Rectal smooth muscle tissue (tissue), 1 donor: ENCODE data around the gene DENND1B.
"Not testable (repeated sequence)": the region's sequence is repeated elsewhere in the genome, so short reads cannot be mapped to it uniquely, and the experiment has no call there.

Experiments
- H3K27ac ChIP-seq: one replicate; pipeline ENCODE4 v1.7.0; 2013; ENCODE audit warnings: low read depth, low read length, inconsistent platforms
- H3K27me3 ChIP-seq: one replicate; pipeline ENCODE4 v1.7.0; 2013; ENCODE audit warnings: low read length; ENCODE audit not compliant: control insufficient read depth, insufficient read depth
- H3K36me3 ChIP-seq: one replicate; pipeline ENCODE4 v1.7.0; 2013; ENCODE audit warnings: low read length; ENCODE audit not compliant: control insufficient read depth, insufficient read depth
- H3K4me1 ChIP-seq: one replicate; pipeline ENCODE4 v1.7.0; 2013; ENCODE audit warnings: low read length; ENCODE audit not compliant: control insufficient read depth, insufficient read depth
- H3K4me3 ChIP-seq: one replicate; pipeline ENCODE4 v1.7.0; 2013; ENCODE audit warnings: low read length
- H3K9ac ChIP-seq: one replicate; pipeline ENCODE4 v1.7.0; 2013; ENCODE audit warnings: low read length

The DENND1B gene

DNA sequence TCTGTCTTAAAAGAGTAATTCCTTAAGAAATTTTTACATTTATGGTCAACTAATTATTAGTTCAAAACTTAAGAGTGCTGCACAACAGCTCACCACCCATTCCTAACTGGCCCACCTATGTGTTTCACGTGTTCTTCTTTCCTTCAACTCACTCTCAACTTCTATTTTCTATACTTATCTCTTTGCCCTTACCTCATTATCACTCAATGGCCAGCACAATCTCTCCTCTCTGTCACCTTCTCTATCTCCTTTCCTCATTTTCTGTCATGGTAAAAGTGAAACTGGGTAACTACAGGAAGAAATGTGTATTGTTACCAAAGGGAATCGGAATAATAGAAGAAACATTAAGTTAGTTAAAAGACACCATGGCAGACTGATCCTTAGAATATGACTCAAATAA is 43.1 kb downstream of the DENND1B start:
- no peaks in the 10 kb centered on the region for H3K4me1 ChIP-seq
- H3K4me3 ChIP-seq: no peak overlapping the region
- no peak overlapping the region for H3K9ac ChIP-seq
- no peaks in the 10 kb centered on the region for H3K36me3 ChIP-seq
- H3K27ac ChIP-seq: no peak overlapping the region
- no peaks in the 10 kb centered on the region for H3K27me3 ChIP-seq

DNA sequence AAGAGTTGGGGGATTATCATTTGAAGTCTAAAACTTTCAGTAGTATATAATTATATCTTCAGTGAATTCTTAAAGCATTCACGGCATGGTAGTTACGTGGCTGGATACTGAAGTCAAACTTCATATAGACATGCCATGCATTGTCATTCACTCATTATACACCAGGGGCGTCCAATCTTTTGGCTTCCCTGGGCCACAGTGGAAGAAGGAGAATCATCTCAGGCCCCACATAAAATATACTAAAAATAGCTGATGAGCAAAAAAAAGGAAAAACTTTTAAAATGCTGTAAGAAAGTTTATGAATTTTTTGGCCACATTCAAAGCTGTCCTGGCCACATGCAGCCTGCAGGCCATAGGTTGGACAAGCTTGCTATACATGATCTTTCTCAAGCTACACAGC is 43.8 kb downstream of the DENND1B start:
- Histone ChIP-seq H3K4me1 (no peaks in the 10 kb centered on the region), H3K36me3 (no peaks in the 10 kb centered on the region), H3K4me3 (no peak overlapping the region), H3K27ac (no peak overlapping the region), H3K9ac (no peak overlapping the region), H3K27me3 (no peaks in the 10 kb centered on the region)

DNA sequence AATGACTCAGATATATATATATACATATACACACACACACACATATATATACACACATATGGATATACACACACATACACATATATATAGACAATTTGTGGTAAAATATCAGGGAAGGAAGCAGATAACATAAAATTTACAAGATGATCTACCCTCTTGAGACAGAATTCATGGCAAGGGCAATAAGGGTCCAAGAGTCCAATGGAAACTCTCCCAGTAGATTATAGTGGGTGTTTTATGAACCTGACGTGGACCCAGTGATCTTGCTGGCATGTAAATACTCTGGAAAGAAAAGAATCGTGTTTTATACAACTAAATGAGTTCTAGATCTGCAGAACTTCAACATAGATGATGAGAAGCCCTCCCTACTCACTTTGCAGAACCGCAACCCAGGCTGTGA is 49.3 kb downstream of the DENND1B start:
- no peaks in the 10 kb centered on the region for H3K4me1 ChIP-seq
- H3K27me3 ChIP-seq: no peaks in the 10 kb centered on the region
- H3K27ac ChIP-seq: no peak overlapping the region
- no peaks in the 10 kb centered on the region for H3K36me3 ChIP-seq
- no peak overlapping the region for H3K4me3 ChIP-seq
- no peak overlapping the region for H3K9ac ChIP-seq

DNA sequence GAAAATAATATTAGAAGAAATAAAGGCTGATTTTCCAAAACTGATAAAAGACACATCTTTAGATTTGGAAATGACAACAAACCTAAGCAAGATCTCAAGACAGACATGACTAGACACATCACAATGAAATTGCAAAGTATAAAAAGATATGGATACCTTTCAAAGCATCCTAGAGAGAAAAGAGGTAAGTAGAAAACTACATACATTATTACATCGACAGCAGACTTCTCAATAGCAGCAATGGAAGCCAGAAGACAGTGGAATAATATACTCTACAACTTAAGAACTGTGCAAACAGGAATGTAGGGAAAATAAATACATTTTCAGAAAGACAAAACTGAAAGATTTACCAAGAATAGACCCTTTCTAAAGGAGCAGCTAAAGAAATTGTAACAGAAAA is 50.2 kb downstream of the DENND1B start:
- no peak overlapping the region for H3K4me3 ChIP-seq
- no peak overlapping the region for H3K27ac ChIP-seq
- no peaks in the 10 kb centered on the region for H3K4me1 ChIP-seq
- H3K27me3 ChIP-seq: no peaks in the 10 kb centered on the region
- no peaks in the 10 kb centered on the region for H3K36me3 ChIP-seq
- H3K9ac ChIP-seq: no peak overlapping the region

DNA sequence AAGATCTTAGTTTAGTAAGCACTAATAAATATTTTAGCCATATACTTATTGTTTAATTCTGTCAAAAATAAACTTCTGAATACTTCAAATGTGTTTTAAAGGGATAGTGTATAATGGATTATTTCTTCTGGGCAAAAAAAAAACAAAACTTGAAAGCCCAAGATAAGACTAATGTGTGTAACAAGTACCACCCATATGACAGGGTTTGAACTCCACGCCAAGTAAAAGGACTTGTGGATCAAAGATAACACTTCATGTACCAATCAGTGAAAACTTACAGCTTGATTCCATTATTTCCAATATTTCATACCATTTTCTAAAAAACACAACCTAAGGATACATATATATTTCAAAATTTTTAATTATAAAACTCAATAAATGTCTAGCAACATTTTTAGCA is 59.5 kb downstream of the DENND1B start:
- Histone ChIP-seq H3K4me1 (no peaks in the 10 kb centered on the region), H3K27me3 (no peaks in the 10 kb centered on the region), H3K36me3 (no peaks in the 10 kb centered on the region), H3K9ac (no peak overlapping the region), H3K27ac (no peak overlapping the region), H3K4me3 (no peak overlapping the region)

DNA sequence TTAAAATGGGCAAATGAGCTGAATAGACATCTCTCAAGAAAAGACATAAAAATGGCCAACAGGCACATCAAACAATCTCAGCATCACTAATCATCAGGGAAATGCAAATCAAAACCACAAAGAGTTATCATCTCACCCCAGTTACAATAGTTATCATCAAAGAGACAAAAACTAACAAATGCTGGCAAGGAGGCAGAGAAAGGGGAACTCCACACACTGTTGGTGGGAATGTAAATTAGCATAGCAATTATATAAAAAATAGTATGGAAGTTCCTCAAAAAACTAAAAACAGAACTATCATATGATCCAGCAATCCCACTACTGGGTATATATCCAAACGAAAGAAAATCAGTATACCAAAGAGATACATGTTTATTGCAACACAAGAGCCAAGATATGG is 68.7 kb downstream of the DENND1B start:
- Histone ChIP-seq H3K4me1 (no peaks in the 10 kb centered on the region), H3K9ac (no peak overlapping the region)

DNA sequence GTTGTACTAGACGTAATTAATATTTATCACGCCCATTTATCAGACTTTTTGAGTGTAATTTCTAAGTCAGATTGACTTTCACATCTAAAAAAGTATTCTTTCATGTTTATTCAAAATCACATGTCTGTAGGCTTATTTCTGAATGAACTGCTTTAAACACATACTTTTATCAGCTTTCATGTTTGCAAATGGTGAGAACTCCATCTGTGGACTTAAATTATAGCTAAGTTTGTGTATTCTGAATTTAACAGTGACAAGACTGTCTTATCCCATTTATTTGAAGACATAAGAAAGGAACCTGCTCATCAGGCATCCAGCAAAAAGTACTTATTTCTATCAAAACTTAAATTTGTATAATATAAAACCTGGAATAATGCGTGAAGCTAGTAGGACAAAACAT is 69.3 kb downstream of the DENND1B start:
- no peak overlapping the region for H3K4me3 ChIP-seq
- no peaks in the 10 kb centered on the region for H3K4me1 ChIP-seq
- no peaks in the 10 kb centered on the region for H3K36me3 ChIP-seq
- no peak overlapping the region for H3K9ac ChIP-seq
- no peaks in the 10 kb centered on the region for H3K27me3 ChIP-seq
- no peak overlapping the region for H3K27ac ChIP-seq

More for the DNA sequence above, 68.7 kb downstream of the DENND1B start:
- Histone ChIP-seq H3K4me3 (no peak overlapping the region), H3K36me3 (no peaks in the 10 kb centered on the region), H3K27ac (no peak overlapping the region), H3K27me3 (no peaks in the 10 kb centered on the region)

DNA sequence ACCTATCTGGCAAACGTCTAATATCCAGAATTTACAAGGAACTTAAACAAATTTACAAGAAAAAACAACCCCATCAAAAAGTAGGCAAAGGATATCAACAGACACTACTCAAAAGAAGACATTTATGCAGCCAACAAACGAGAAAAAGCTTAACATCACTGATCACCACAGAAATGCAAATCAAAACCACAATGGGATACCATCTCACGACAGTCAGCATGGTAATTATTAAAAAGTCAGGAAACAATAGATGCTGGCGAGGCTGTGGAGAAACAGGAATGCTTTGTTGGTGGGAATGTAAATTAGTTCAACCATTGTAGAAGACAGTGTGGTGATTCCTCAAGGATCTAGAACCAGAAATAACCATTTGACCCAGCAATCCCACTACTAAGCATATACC is 74.6 kb downstream of the DENND1B start:
- H3K9ac ChIP-seq, H3K36me3 ChIP-seq, H3K27ac ChIP-seq, H3K4me3 ChIP-seq, H3K27me3 ChIP-seq, H3K4me1 ChIP-seq: not testable (repeated sequence)

DNA sequence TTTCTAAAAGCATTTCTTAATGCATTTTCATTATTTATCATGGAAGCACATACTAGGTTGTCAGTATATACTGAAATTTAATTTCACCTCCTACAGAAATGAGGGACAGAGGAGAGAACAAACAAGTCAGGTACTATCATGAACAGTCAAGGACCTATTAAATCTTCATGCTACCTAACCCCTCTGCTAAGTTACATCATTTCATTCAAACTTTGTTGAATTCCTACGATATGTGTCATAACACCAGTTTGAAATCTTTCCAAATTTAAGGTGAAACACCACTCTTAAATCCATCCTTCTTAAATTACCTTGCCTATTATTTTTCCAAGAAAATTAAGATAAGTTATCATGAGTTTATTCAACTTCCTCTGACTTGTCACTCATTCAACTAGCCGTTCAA is 78.9 kb downstream of the DENND1B start:
- Histone ChIP-seq H3K4me1 (no peaks in the 10 kb centered on the region), H3K36me3 (no peaks in the 10 kb centered on the region), H3K4me3 (no peak overlapping the region), H3K27me3 (no peaks in the 10 kb centered on the region), H3K9ac (no peak overlapping the region), H3K27ac (no peak overlapping the region)

DNA sequence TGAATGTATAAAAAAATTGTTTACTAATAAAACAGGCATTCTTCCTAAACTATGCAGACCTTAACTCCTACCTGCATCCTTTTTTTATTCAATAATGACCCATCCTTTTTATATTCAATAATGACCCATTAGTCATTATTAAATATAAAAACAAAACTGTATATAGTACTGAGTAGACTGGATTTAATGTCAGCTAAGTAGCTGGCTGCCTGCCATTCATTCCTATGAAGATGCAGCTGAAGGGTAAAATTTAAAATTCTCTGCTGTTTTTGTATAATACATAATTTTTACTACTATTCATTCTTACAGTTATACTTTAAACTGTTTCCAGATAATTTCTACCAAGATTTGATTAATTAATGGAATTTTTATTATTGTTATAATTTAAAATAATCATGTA is 79.3 kb downstream of the DENND1B start:
- Histone ChIP-seq H3K4me1 (no peaks in the 10 kb centered on the region), H3K36me3 (no peaks in the 10 kb centered on the region), H3K4me3 (no peak overlapping the region), H3K9ac (no peak overlapping the region), H3K27ac (no peak overlapping the region), H3K27me3 (no peaks in the 10 kb centered on the region)

DNA sequence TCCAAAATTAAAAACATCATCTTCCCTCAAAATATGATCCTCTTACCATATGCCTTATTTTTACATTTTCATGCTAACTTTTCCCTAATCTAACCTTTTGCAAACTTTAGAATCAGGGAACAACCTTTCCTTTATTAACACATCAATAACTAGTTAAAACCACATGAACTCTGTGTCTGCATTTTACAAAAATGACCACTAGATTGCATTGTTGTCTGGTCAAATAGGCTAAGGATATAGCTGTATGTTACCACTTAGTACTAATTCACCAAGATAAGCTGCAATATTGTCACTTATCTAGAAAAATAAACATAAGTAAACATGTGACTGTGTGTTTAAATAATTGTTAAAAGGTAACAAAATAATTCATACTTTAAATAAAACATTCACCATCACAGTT is 82.3 kb downstream of the DENND1B start:
- Histone ChIP-seq H3K27ac (no peak overlapping the region), H3K4me1 (no peaks in the 10 kb centered on the region), H3K27me3 (no peaks in the 10 kb centered on the region), H3K9ac (no peak overlapping the region), H3K4me3 (no peak overlapping the region), H3K36me3 (no peaks in the 10 kb centered on the region)

DNA sequence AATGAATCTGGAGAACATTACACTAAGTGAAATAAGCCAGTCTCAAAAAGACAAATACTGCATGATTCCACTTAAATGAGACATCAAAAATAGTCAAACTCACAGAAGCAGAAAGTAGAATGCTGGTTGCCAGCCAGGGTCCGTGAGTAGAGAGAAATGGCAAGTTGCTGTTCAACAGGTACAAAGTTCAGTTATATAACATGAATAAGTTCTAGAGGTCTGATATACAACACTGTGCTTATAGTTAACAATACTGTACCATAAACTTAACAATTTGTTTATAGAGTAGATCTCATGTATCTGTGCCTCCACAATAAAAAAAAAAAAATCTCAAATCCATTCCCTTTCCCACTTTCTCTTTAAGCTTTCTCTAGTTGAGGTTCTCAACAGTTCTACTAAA is 83.5 kb downstream of the DENND1B start:
- Histone ChIP-seq H3K4me1 (no peaks in the 10 kb centered on the region), H3K4me3 (no peak overlapping the region), H3K36me3 (no peaks in the 10 kb centered on the region), H3K27ac (no peak overlapping the region), H3K27me3 (no peaks in the 10 kb centered on the region), H3K9ac (no peak overlapping the region)

DNA sequence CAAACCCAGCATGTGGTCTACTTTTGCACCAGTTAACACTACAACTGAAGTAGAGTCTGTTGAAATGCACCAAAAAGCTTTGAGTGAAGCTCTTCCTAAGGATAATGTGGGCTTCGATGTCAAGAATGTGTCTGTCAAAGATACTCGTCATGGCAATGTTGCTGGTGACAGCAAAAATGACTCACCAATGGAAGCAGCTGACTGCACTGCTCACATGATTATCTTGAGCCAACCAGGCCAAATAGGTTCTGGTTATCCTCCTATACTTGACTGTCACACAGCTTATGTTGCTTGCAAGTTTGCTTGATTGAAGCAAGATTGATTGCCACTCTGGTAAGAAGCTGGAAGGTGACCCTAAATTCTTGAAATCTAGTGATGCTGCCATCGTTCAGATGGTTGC is 85.2 kb downstream of the DENND1B start:
- Histone ChIP-seq H3K4me1 (no peaks in the 10 kb centered on the region), H3K36me3 (no peaks in the 10 kb centered on the region), H3K9ac (no peak overlapping the region), H3K27ac (no peak overlapping the region), H3K27me3 (no peaks in the 10 kb centered on the region), H3K4me3 (no peak overlapping the region)

DNA sequence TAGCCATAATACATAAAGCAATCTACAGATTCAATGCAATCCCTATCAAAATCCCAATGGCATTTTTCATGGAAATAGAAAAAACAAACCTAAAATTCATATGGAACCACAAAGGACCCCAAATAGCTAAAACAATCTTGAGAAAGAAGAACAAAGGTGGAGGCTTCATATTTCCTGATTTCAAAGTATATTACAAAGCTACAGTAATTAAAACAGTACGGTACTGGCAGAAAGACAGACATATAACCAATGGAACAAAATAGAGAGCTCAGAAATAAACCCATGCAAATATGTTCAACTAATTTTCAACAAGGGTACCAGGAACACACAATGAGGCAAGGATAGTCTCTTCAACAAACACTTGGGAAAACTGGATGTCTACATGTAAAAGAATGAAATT is 87.0 kb downstream of the DENND1B start:
- no peaks in the 10 kb centered on the region for H3K36me3 ChIP-seq
- no peak overlapping the region for H3K27ac ChIP-seq
- H3K4me3 ChIP-seq: no peak overlapping the region
- H3K27me3 ChIP-seq: no peaks in the 10 kb centered on the region
- H3K9ac ChIP-seq: no peak overlapping the region
- no peaks in the 10 kb centered on the region for H3K4me1 ChIP-seq
